NCI-H187 treated with DMSO at 0.1 percent for 48 hours (cell line): Measurements from ENCODE around the gene CYP4F12.
"Not testable (repeated sequence)": the region's sequence is repeated elsewhere in the genome, so short reads cannot be mapped to it uniquely, and the experiment has no call there.

Experiments used
- DNase-seq: peaks from one replicate; lab custom pipeline; 2025; lab: John Stamatoyannopoulos, UW

Gene CYP4F12

DNA sequence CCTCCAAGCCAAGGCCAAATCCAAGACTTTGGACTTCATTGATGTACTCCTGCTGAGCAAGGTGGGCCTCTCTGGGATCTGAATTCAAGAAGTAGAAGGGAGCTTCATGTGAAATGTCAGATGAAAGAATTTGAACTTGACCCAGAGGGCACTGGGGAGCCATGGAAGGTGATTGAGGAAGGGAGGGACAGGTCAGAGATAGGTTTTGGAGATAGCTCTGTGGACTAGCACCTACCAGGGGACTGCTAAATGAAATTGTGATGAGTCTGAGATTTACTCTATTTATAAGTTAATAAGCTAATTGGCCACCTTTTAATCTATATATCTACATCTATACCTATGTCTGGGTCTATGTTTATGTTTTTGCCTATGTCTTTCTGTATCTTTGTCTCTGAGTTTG is 22.8 kb upstream of the CYP4F12 start:
- DNase-seq = not testable (repeated sequence)

DNA sequence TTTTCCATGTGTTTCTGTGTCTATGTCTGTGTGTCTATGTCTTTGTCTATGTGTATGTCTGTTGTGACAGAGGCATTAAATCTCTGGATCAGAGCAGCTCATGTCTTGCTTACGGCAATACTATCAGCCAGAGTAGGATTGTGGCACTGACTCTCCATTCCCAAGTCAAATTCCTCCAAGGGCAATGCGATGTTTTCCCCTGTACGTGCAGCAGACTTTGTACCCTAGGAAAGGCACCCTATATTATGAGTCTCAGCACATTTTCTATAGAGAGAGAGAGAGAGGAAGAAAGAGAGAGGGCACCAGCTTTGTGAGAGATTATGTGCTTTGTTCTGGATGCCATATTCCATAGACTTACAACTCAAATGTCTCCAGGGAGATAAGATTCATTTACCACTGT is 21.1 kb upstream of the CYP4F12 start:
- DNase-seq = no peak

DNA sequence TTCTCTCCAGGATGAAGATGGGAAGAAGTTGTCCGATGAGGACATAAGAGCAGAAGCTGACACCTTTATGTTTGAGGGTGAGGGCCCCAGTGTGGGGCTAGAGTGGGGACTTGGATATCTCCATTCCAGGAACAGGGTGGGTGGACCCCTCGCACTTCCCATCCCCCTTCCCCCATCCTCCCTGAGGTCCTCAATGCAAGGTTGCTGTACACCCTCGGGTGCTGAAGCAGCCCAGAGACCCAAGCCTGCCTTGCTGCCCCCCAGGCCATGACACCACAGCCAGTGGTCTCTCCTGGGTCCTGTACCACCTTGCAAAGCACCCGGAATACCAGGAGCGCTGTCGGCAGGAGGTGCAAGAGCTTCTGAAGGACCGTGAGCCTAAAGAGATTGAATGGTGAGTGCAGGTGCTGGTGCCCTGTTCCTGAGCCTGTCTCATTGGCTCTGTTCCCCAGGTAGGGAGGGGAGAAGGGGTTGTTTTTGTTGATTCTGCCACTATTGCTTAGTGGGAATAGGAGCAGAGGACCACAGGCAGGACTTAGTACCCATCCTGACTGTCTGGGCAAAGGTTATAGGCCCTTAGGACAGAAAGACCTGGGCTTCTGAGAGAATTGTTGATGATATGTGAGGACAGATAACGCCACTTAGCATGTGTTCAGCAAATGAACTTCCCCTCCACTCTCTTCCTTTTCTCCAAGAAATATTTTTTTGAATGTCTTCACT is 20.2 kb upstream of the CYP4F12 start:
- DNase-seq = no peak

DNA sequence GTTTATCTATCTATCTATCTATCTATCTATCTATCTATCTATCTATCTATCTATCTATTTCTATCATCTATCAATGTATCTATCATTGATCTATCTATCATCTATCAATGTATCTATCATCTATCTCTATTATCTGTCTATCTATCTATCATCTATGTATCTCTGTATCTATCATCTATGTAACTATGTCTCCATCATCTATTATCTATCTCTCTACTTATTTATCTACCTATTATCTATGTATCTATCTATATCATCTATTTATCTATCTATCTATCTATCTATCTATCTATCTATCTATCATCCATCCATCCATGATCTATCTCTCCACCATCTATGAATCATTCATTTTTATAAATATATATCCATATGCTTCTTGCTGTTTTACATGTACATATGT is 16.4 kb upstream of the CYP4F12 start:
- DNase-seq = no peak

DNA sequence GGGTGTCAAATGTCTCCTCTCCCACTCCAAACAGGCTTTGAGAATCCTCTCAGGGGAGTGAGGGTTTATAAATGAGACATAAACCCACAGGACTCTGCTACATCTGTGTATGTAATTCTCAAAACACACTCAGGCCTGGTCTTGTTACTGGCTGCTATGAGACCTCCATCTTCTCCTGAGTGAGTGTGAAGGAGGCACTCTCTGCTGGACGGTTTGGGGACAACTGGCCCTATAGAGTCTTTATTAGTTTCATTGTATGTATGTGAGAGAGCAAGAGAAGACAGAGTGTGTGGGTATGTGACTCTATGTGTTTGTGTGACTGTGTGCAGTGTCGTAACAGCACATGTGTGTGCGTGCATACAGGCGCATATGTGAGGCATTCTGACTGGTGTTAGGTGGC is 9.6 kb upstream of the CYP4F12 start:
- DNase-seq = no peak

DNA sequence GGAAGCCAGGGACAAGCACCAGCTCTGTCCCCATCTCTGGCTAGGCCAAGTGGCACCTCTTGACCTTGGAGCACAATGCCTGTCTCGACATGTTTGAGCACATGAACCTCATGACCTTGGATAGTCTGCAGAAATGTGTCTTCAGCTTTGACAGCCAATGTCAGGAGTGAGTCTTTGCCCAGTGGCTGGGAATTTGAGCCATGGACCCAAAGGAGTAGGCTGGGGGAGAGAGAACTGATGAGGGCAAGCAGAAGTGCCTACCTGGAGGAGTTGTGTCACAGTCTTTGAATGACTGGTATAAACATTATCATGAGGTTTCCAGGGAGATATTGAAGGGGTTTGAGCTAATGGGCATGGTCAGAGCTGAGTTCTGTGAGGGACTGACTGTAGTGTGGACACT is 6.7 kb upstream of the CYP4F12 start:
- DNase-seq = no peak

DNA sequence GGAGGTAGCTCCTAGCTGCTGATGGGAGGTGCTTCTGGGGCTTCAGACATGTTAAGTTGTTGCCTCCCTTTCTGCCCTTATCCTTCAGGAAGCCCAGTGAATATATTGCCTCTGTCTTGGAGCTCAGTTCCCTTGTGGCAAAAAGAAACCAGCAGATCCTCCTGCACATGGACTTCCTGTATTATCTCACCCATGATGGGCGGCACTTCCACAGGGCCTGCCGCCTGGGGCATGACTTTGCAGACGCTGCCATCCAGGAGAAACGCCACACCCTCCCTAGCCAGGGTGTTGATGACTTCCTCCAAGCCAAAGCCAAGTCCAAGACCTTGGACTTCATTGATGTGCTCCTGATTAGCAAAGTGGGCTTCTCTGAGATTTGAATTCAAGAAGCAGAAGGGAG is 6.0 kb upstream of the CYP4F12 start:
- no peak for DNase-seq

DNA sequence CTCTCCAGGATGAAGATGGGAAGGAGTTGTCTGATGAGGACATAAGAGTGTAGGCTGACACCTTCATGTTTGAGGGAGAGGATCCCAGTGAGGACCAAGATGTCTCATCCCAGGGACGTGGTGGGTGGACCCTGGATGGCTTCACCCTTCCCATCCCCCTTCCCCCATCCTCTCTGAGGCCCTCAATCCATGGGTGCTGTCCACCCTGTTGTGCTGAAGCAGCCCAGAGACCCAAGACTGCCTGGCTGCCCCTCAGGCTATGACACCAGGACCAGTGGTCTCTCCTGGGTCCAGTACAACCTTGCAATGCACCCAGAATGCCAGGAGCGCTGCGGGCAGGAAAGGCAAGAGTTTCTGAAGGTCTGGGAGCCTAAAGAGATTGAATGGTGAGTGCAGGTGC is 3.4 kb upstream of the CYP4F12 start:
- no peak for DNase-seq

DNA sequence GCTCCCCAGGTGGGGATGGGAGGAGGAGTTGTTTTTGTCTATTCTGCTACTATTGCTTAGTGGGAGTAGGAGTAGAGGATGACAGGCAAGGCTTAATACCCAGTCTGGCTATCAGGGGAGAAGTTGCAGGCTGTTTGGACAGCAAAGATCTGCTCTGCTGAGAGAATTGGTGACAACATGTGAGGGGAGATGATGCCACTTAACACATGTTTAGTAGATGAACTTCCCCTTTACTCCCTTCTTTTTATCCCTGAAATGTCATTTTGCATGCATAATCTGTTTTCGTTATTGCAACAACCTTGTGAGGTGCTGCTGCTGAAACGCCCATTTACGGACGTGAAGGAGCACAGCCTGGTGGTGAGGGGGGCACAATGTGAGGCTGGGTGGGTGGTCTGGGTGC is 3.0 kb upstream of the CYP4F12 start:
- no peak for DNase-seq

DNA sequence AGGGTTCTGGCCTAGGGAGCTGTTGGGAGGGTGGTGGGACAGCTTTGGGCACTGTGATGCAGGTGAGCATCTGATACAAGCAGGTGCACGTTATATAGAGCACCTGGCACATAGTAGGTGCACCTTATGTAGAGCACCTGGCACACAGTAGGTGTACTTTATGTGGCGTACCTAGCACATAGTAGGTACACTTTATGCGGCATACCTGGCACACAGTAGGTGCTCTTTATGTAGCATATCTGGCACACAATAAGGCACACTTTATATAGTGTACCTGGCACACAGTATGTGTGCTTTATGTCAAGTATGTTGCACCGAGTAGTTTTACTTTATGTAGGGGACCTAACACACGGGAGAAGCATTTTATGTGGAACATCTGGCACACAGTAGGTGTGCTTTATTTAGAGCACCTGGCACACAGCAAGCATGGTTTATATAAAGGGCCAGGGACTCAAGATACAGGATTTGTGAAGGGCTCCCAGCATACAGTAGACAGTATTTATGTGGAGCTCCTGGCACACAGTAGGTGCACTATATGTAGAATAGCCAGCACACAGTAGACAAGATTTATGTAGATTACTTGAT is 1.6 kb upstream of the CYP4F12 start:
- DNase-seq = no peak

DNA sequence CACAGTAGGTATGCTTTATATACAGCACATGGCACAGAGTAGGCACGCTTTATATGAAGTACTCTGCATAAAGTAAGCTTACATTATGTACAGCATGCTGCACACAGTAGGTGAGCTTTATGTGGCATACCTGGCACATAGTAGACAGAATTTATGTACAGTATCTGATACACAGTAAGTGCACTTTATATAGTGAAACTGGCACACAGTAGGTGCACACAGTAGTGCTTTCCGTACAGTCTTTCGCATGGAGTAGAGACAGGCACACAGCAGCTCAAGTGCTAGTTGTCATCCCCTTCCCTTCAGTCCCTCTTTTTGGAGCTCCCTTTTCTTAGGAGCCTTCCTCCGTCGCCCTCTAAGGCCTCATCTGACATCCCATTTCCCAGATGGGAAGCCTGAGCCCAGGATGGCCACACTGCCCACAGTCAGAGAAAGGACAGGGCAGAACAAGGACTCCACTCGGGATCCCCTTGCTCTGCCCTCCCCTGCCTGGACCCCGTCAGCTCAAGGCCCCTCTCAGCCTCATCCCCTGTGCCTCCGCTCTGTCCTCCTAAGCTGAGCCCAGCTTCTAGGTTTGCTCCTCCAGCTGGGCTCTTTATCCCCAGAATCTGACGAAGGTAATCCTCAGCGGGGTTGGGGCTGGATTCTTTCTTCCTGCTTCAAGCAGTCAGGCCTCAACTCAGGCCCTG is 852 bp upstream of the CYP4F12 start:
- DNase-seq = no peak

DNA sequence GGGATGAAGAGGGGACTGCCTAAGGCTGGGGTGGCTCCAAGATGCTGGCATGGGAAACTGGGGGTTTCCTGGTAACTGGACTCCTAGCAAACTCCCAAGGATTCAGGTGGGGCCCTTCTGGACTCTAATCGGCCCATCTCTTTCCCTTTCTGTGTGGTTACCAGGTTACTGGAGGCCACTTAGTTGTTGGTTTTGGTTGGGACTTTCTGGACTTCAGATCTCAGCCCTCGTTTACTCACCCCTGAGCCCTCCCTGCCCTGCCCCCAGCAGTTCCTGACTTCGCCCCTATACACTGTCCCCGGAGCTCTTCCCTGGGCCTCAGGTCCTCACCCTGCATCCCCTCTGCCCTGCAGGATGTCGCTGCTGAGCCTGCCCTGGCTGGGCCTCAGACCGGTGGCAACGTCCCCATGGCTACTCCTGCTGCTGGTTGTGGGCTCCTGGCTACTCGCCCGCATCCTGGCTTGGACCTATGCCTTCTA is 328 bp downstream of the CYP4F12 start:
- no peak for DNase-seq

DNA sequence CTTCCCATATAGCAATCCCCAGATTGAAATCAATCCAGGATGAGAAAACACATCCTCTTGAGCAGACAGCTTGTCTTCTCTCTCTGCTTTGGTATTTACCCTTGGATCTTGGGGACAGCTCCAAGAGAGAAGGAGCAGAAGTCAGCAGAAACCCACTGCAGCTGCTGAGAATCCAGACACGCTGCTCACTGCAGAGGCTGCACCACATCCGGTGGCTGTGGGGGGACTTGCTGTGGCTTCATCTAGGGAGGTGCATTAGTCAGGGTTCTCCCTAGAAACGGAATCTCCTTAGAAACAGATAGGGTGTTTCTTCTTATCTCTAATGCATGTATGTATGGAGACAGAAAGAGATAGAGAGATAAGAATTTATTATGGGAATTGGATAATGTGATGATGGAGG is 2.7 kb downstream of the CYP4F12 start:
- no peak for DNase-seq

DNA sequence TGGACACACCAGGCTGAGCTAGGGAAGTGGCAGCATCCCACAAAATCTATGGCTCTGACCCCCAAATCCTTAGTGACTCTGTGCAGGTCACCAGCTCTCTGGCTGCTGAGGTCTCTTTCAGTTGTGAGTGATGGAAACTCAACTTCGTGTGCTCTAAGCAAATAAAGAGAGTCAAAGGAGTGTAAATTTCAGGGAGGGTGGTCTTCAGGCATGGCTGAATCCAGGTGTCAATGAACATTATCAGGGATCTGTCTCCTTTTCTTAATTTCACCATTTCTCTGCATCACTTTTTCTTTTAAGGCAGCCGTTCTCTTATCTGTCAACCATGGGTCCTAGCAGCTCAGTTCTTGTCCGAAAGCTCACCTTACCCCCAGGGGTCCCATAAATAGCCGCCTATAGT is 6.2 kb downstream of the CYP4F12 start:
- DNase-seq = no peak

DNA sequence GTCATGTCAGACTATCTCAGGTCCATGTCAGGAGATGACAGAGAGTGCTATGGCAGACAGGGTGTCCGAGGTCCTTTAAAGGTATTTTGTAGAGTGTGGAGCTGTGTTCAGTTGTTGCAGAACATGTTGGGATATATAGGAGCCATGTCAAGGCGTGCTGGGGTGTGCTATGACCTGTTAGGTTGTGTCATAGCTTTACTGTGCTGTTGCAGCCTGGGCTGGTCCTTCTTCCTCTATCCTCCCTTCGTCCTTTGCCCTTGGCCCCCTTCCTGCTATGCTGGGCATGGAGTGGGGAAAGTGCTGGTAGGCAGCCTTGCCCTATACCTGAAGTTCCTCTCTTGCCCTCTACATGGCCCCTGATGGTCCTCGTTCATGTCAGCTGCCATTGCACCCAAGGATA is 7.0 kb downstream of the CYP4F12 start:
- not testable (repeated sequence) for DNase-seq

DNA sequence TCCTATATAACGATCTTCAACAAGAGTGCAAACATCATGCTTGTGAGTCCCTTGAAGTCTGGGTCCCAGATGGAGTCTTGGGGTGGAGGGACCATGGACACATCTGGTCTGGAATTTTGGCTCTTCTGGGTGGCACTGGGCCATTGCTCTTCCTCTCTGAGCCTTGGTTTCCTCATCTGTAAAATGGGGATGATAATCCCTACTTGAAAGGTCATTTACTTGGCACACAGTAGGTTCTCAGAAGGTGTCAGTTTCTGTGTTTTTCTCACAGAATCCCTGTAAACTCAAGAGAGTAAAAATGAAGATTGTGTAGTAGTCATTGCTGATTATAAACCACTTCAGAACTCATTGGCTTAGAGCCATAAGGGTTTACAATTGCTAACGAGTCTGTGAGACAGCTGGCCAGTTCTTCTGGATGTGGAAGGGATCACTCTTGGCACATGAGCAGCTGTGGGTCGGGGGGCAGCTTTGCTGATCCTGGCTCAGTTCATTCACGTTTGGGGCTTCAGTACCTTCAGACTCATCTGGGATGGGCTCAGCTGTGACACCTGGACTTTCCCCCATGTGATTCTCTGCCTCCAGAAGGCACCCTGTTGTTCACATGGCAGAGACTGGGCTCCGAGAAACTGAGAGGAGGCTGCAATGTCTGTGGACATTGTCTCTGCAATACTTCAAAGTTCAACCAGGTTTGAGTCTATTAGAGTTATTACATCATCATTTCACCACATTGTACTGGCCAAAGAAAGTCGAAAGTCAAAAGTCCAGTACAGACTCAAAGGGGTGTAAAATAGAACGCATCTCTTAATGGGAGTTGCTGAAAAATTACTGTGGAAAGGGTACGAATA is 7.8 kb downstream of the CYP4F12 start:
- no peak for DNase-seq

DNA sequence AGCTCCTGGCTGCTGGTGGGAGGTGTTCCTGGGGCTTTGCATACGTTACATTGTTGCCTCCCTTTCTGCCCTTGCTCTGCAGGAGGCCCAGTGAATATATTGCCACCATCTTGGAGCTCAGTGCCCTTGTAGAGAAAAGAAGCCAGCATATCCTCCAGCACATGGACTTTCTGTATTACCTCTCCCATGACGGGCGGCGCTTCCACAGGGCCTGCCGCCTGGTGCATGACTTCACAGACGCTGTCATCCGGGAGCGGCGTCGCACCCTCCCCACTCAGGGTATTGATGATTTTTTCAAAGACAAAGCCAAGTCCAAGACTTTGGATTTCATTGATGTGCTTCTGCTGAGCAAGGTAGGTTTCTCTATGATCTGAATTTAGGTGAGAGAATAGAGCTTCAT is 10.5 kb downstream of the CYP4F12 start:
- no peak for DNase-seq

DNA sequence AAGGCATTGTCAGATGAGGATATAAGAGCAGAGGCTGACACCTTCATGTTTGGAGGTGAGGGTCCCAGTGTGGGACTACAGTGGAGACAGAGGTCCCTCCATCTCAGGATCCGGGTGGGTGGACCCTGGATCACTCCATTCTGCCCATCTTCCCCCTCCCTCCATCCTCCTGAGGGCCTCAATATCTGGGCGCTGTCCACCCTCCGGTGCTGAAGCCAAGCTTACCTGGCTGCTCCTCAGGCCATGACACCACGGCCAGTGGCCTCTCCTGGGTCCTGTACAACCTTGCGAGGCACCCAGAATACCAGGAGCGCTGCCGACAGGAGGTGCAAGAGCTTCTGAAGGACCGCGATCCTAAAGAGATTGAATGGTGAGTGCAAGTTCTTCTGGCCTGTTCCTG is 11.9 kb downstream of the CYP4F12 start:
- DNase-seq = no peak

DNA sequence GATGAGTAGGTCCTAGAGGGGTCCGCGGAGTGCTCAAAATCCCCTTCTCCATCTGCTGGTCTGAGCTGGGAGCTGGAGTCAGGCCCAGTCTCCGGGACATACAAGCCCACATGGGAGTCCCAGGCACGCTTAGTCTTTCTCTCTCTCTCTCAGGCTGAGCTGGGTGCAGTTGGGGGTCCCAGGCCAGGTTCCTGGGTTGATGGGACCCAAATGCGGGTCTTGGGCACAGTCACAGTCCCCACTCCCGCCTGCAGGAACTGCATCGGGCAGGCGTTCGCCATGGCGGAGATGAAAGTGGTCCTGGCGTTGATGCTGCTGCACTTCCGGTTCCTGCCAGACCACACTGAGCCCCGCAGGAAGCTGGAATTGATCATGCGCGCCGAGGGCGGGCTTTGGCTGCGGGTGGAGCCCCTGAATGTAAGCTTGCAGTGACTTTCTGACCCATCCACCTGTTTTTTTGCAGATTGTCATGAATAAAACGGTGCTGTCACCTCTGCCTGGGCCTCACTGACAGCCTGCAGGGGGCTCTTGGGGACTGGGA is 23.8 kb downstream of the CYP4F12 start:
- DNase-seq = no peak

DNA sequence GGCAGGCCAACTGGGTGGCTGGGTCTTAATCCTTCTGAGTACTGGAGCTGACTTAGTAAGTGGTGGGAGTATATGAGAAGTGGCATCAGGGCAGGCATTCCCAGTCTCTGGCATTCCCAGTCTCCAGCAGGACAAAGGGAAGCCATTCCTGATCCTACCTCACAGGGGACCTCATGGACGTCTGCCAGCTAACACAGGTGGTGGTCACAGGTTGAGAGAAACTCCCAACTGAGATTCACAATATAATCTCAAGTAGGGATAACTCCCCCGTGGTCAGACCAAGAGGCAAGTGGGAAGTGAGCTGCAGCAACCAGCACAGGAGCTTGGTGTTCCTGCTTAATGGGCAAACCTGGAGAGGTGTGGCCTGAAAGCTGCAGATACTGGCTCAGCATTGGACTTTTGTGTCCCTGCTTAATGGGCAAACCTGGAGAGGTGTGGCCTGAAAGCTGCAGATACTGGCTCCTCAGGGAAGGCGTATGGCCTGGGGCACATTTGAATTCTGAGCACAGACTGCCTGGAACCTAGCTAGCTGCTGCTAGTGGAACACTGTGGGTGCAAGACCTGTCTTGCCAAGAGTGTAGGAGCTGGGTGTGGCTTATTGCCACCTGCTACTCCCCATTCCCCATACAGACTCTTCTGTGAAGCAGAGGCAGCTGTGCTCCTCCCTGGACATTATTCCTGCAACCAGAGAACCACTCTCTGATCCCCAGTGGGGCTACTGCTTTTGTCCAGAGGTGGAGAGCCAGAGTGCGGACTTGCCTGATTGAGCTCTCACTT is 29.1 kb downstream of the CYP4F12 start:
- no peak for DNase-seq

DNA sequence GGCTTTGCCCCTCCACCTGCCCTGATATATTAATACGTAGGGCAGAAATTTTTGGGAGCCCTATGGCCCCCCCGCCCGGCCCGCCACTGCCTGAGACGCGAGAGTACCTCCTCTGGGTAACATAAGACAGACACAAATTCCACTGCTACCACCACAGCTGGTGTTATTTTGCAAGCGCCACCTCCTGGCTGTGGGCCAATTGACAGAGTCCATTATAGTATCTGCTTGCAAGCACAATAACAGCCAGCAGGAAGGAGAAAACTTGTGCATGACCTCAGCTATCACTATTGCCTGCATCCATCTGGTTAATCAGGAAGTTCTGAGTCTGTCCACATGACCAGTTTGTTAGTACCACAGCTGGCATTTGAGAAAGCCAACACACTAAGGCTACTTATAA is 29.6 kb downstream of the CYP4F12 start:
- no peak for DNase-seq
